SK-N-SH (cell line): Measurements from ENCODE around the gene CDC73.

Experiments used
- EP300 ChIP-seq, 2 experiments: IDR thresholded peaks; 2 replicates each; pipeline versions ENCODE4 v1.4.0 to v1.6.1; 2012; ENCODE audit warnings: borderline replicate concordance in 1 of 2, low read depth in 1 of 2, low read length in 1 of 2
- EZH2phosphoT487 ChIP-seq: fragments of 200-600 bp; sonication (generic); IDR thresholded peaks from 2 replicates; pipeline ENCODE4 v1.6.1; 2017; ENCODE audit warnings: low read depth, mixed run types, mild to moderate bottlenecking, antibody characterized with exemption, moderate library complexity, borderline replicate concordance
- FOXM1 ChIP-seq: IDR thresholded peaks from 2 replicates; pipeline ENCODE4 v1.4.0; 2012; ENCODE audit warnings: low read depth, mild to moderate bottlenecking
- POLR2AphosphoS5 ChIP-seq: IDR thresholded peaks from 2 replicates; pipeline ENCODE4 v1.6.1; 2012; ENCODE audit warnings: low read depth, low read length
- RAD21 ChIP-seq: IDR thresholded peaks from 2 replicates; pipeline ENCODE4 v1.6.1; 2012; ENCODE audit warnings: mild to moderate bottlenecking, low read length
- SIN3A ChIP-seq: IDR thresholded peaks from 2 replicates; pipeline ENCODE4 v1.6.1; 2012; ENCODE audit warnings: low read depth, mild to moderate bottlenecking, low read length, moderate library complexity, borderline replicate concordance
- TF ChIP-seq, protein P1 (sequence below): IDR thresholded peaks from 2 replicates; pipeline ENCODE4 v1.6.1; 2012; ENCODE audit warnings: mild to moderate bottlenecking, low read depth, low read length, moderate library complexity
- TF ChIP-seq, protein P2 (sequence below): fragments of 200-600 bp; sonication (generic); IDR thresholded peaks from 2 replicates; pipeline ENCODE4 v1.6.1; 2017; ENCODE audit warnings: antibody characterized with exemption, mild to moderate bottlenecking, moderate library complexity
- TF ChIP-seq, protein P3 (sequence below): IDR thresholded peaks from 2 replicates; pipeline ENCODE4 v1.4.0; 2012; ENCODE audit warnings: low read depth
- TF ChIP-seq, protein P4 (sequence below): IDR thresholded peaks from 2 replicates; pipeline ENCODE4 v1.4.0; 2012; ENCODE audit warnings: low read depth, borderline replicate concordance
- TF ChIP-seq, protein P5 (sequence below): fragments of 150-350 bp; IDR thresholded peaks from 2 replicates; pipeline ENCODE4 v1.6.1; 2017; ENCODE audit warnings: antibody characterized with exemption, low read length, low read depth, borderline replicate concordance

DNA sequence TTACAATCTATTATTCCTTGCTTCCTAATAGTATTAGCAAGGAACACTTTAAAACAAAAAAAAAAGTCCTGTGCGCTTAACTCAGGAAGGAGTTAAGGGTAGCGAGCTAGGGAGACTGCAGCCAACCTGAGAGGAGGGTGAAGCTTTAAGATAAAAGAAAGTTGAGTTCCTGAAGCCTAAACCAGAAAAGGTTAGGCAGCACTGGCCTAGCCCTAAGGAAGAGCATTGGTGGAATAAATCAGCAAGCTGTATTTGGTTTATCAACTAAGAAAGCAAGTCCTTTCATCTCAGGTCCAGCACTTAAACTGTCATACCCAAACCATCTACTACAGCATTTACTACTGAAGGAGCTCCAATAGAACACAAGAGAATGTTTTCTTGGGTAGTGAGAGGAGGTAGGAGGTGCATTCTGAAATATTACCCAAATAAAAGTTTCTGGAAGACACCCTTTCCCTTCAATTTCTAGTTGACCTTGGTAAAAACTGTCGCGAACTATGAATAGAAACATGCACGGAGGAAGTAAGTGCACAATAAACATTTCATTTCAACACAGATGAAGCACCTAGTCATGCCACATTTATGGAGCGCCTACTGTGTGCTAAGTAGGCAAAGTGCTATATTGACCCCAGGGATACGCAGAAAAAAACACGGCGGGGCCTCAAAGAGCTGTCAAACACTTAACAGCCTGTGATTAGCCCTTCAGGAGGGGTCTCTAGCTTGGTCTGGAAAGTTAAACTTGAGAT lies 17.9 kb upstream of the CDC73 start:
- TF ChIP-seq, protein P1, sequence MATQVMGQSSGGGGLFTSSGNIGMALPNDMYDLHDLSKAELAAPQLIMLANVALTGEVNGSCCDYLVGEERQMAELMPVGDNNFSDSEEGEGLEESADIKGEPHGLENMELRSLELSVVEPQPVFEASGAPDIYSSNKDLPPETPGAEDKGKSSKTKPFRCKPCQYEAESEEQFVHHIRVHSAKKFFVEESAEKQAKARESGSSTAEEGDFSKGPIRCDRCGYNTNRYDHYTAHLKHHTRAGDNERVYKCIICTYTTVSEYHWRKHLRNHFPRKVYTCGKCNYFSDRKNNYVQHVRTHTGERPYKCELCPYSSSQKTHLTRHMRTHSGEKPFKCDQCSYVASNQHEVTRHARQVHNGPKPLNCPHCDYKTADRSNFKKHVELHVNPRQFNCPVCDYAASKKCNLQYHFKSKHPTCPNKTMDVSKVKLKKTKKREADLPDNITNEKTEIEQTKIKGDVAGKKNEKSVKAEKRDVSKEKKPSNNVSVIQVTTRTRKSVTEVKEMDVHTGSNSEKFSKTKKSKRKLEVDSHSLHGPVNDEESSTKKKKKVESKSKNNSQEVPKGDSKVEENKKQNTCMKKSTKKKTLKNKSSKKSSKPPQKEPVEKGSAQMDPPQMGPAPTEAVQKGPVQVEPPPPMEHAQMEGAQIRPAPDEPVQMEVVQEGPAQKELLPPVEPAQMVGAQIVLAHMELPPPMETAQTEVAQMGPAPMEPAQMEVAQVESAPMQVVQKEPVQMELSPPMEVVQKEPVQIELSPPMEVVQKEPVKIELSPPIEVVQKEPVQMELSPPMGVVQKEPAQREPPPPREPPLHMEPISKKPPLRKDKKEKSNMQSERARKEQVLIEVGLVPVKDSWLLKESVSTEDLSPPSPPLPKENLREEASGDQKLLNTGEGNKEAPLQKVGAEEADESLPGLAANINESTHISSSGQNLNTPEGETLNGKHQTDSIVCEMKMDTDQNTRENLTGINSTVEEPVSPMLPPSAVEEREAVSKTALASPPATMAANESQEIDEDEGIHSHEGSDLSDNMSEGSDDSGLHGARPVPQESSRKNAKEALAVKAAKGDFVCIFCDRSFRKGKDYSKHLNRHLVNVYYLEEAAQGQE: no peak
- TF ChIP-seq, protein P2, sequence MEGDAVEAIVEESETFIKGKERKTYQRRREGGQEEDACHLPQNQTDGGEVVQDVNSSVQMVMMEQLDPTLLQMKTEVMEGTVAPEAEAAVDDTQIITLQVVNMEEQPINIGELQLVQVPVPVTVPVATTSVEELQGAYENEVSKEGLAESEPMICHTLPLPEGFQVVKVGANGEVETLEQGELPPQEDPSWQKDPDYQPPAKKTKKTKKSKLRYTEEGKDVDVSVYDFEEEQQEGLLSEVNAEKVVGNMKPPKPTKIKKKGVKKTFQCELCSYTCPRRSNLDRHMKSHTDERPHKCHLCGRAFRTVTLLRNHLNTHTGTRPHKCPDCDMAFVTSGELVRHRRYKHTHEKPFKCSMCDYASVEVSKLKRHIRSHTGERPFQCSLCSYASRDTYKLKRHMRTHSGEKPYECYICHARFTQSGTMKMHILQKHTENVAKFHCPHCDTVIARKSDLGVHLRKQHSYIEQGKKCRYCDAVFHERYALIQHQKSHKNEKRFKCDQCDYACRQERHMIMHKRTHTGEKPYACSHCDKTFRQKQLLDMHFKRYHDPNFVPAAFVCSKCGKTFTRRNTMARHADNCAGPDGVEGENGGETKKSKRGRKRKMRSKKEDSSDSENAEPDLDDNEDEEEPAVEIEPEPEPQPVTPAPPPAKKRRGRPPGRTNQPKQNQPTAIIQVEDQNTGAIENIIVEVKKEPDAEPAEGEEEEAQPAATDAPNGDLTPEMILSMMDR: no peak
- no peak for TF ChIP-seq POLR2AphosphoS5
- no peak for TF ChIP-seq EZH2phosphoT487
- no peak for TF ChIP-seq RAD21
- TF ChIP-seq, protein P3, sequence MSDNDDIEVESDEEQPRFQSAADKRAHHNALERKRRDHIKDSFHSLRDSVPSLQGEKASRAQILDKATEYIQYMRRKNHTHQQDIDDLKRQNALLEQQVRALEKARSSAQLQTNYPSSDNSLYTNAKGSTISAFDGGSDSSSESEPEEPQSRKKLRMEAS: no peak
- TF ChIP-seq, protein P4, sequence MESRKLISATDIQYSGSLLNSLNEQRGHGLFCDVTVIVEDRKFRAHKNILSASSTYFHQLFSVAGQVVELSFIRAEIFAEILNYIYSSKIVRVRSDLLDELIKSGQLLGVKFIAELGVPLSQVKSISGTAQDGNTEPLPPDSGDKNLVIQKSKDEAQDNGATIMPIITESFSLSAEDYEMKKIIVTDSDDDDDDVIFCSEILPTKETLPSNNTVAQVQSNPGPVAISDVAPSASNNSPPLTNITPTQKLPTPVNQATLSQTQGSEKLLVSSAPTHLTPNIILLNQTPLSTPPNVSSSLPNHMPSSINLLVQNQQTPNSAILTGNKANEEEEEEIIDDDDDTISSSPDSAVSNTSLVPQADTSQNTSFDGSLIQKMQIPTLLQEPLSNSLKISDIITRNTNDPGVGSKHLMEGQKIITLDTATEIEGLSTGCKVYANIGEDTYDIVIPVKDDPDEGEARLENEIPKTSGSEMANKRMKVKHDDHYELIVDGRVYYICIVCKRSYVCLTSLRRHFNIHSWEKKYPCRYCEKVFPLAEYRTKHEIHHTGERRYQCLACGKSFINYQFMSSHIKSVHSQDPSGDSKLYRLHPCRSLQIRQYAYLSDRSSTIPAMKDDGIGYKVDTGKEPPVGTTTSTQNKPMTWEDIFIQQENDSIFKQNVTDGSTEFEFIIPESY: no peak
- TF ChIP-seq, protein P5, sequence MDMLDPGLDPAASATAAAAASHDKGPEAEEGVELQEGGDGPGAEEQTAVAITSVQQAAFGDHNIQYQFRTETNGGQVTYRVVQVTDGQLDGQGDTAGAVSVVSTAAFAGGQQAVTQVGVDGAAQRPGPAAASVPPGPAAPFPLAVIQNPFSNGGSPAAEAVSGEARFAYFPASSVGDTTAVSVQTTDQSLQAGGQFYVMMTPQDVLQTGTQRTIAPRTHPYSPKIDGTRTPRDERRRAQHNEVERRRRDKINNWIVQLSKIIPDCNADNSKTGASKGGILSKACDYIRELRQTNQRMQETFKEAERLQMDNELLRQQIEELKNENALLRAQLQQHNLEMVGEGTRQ: no peak
- TF ChIP-seq FOXM1: no peak
- no peak for TF ChIP-seq EP300 (IDR thresholded peaks at IDR 0.05; ENCODE audit: borderline replicate concordance in 1 of 2, low read depth in 1 of 2, low read length in 1 of 2)
- TF ChIP-seq SIN3A: no peak
